ENCODE results near the gene SPATC1L. TPM values are rescaled to one million over a fixed set of nuclear protein-coding genes. Genes with fewer than 3 reads are reported as not detected.
A peak's percentile ranks its signal among the peaks of the same experiment; 100 is the strongest.

SPATC1L gene
- total RNA-seq, 1 experiment from 2014 or later, result 36.0 TPM

DNA sequence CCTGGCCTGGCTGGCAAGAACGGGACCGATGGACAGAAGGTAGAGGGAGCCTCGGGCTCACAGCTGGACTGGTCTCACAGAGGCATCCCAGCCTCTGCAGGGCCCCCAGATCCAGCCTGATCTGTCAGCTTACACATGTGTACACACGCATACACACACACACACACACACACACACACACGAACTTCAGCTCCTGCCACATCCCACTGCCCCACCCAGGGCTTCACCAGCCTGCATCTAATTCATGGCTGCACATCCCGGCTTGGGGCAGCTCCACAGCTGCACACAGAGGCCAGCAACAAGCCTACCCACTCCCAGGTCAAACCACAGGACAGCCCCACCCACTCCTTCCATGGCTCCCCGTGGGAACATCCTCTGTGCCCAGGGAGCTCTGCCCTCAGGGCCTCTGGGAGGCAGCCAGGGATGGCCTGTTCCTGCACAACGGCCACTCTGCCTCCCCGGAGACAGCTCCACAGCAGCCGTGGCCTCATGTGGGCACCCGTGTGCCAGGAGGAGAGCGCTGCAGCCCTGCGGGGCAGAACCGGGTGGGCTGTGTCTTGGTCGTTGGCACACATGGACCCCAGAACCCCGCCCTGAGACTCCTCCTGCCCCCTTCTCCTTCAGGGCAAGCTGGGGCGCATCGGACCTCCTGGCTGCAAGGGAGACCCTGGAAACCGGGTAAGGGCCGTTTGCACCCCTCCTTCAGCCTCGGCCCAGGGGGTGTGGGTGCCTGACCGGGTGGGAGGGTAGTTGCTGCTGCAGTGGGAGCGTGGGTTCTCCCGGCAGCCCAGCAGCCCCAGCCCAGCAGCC is 67.3 kb downstream of the SPATC1L start:
- Histone ChIP-seq H3K14ac (ENCODE audit: insufficient read depth, low read length) (no peak overlapping the region; the same call in 1 of the 2 replicates), H4K20me1 (ENCODE audit: control insufficient read depth, insufficient read depth, insufficient read length) (no peaks in the 10 kb centered on the region), H4K91ac (ENCODE audit: insufficient read length, low read depth, low read length) (no peak overlapping the region), H3K4me1 (ENCODE audit: insufficient read depth, low read length) (no peaks in the 10 kb centered on the region), H4K5ac (ENCODE audit: insufficient read length, low read depth, low read length) (no peak overlapping the region), H3K79me1 (ENCODE audit: insufficient read depth, low read depth, low read length, poor library complexity, severe bottlenecking) (no peaks in the 10 kb centered on the region), H3K27ac (ENCODE audit: insufficient read length, low read depth, low read length) (no peak overlapping the region), H3K56ac (ENCODE audit: insufficient read length, low read depth, low read length) (no peak overlapping the region), H2AK5ac (ENCODE audit: insufficient read length, low read length) (no peak overlapping the region), H3K79me2 (ENCODE audit: insufficient read depth, low read length) (no peaks in the 10 kb centered on the region), H3K18ac (ENCODE audit: insufficient read length, low read depth, low read length) (no peak overlapping the region), H2AFZ (ENCODE audit: low read length) (no peak overlapping the region), H4K8ac (replicated peaks; ENCODE audit: insufficient read length, low read depth, low read length) (no peak overlapping the region), H3K4ac (ENCODE audit: low read depth, low read length) (no peak overlapping the region), H3K4me2 (ENCODE audit: insufficient read depth, insufficient read length, low read length) (no peak overlapping the region), H3T11ph (ENCODE audit: low read length) (no peak overlapping the region), H3K9ac (ENCODE audit: extremely low read depth, insufficient read length, low read length) (no peak overlapping the region), H2BK5ac (ENCODE audit: insufficient read length, low read length) (no peak overlapping the region), H3K23ac (ENCODE audit: insufficient read length, low read depth, low read length) (no peak overlapping the region), H3K9me3 (ENCODE audit: control insufficient read depth, low read depth, low read length) (no peaks in the 10 kb centered on the region), H2BK12ac (ENCODE audit: insufficient read length, low read depth, low read length) (no peak overlapping the region), H3K23me2 (ENCODE audit: insufficient read length, low read depth, low read length, poor library complexity, severe bottlenecking) (no peaks in the 10 kb centered on the region), H2BK20ac (ENCODE audit: low read depth, low read length, poor library complexity, severe bottlenecking) (no peak overlapping the region), H2BK15ac (ENCODE audit: low read depth, low read length) (no peak overlapping the region), H3K27me3 (ENCODE audit: insufficient read depth, low read length) (no peaks in the 10 kb centered on the region), H2BK120ac (ENCODE audit: low read depth, low read length, poor library complexity, severe bottlenecking) (no peak overlapping the region)
- TF ChIP-seq, protein P1, sequence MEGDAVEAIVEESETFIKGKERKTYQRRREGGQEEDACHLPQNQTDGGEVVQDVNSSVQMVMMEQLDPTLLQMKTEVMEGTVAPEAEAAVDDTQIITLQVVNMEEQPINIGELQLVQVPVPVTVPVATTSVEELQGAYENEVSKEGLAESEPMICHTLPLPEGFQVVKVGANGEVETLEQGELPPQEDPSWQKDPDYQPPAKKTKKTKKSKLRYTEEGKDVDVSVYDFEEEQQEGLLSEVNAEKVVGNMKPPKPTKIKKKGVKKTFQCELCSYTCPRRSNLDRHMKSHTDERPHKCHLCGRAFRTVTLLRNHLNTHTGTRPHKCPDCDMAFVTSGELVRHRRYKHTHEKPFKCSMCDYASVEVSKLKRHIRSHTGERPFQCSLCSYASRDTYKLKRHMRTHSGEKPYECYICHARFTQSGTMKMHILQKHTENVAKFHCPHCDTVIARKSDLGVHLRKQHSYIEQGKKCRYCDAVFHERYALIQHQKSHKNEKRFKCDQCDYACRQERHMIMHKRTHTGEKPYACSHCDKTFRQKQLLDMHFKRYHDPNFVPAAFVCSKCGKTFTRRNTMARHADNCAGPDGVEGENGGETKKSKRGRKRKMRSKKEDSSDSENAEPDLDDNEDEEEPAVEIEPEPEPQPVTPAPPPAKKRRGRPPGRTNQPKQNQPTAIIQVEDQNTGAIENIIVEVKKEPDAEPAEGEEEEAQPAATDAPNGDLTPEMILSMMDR (conservative IDR thresholded peaks at IDR 0.05), result no peak
- peak; percentile 23 for DNase-seq
- H3K9me3 Mint-ChIP-seq, result peaks cover 0 to 8% of the 10 kb centered on the region in 2 experiments; a peak in 2 of 5 replicates
- no peak overlapping the region; a peak in 1 of 7 replicates for H3K27ac Mint-ChIP-seq
- WGBS (ENCODE audit: extremely low coverage, insufficient read length, low lambda C conversion rate), result no CpG with 5 or more reads among the region's 24 CpGs
- H3K36me3 Mint-ChIP-seq (ENCODE audit: insufficient read depth in 1 of 3, low read depth in 3 of 3), result peaks cover 26 to 58% (median 31%) of the 10 kb centered on the region in 3 experiments
- no peaks in the 10 kb centered on the region for H3K27me3 Mint-ChIP-seq (ENCODE audit: low read depth)
- no peak overlapping the region for H3K4me3 Mint-ChIP-seq
- no peaks in the 10 kb centered on the region for H3K4me1 Mint-ChIP-seq

Data from H9 (cell line).